ENCODE data around the gene SLC25A21.
"Not testable (repeated sequence)": the region's sequence is repeated elsewhere in the genome, so short reads cannot be mapped to it uniquely, and the experiment has no call there.

The SLC25A21 gene

GRCh38 chr14:36901861-36902260, 270.5 kb downstream of the SLC25A21 start:
- 0 out of 2 replicates have a peak, but pooled peaks cover 5% of the 10 kb centered on the region for H3K9me3 ChIP-seq (ENCODE audit: control insufficient read depth, insufficient read depth, low read length)

GRCh38 chr14:36900846-36901245, 271.6 kb downstream of the SLC25A21 start:
- Histone ChIP-seq H3K4me1 (ENCODE audit: insufficient read depth, low read length) (no peaks in the 10 kb centered on the region), H3K36me3 (ENCODE audit: insufficient read depth, low read length) (no peaks in the 10 kb centered on the region), H3K9ac (ENCODE audit: low read depth, low read length) (no peak overlapping the region), H3K9me3 (ENCODE audit: control insufficient read depth, insufficient read depth, low read length) (0 out of 2 replicates have a peak, but pooled peaks cover 5% of the 10 kb centered on the region)

More at GRCh38 chr14:36901861-36902260, 270.5 kb downstream of the SLC25A21 start:
- Histone ChIP-seq H3K4me1 (ENCODE audit: insufficient read depth, low read length) (no peaks in the 10 kb centered on the region), H3K36me3 (ENCODE audit: insufficient read depth, low read length) (no peaks in the 10 kb centered on the region), H3K9ac (ENCODE audit: low read depth, low read length) (no peak overlapping the region)

GRCh38 chr14:36896300-36896699, 276.1 kb downstream of the SLC25A21 start:
- not testable (repeated sequence) for H3K9me3 ChIP-seq (ENCODE audit: control insufficient read depth, insufficient read depth, low read length); H3K36me3 ChIP-seq (ENCODE audit: insufficient read depth, low read length); H3K4me1 ChIP-seq (ENCODE audit: insufficient read depth, low read length); H3K9ac ChIP-seq (ENCODE audit: low read depth, low read length)

- H3K9me3 ChIP-seq (ENCODE audit: control insufficient read depth, insufficient read depth, low read length) = no peaks in the 10 kb centered on the region
- no peak overlapping the region for H3K9ac ChIP-seq (ENCODE audit: low read depth, low read length)
- no peaks in the 10 kb centered on the region for H3K36me3 ChIP-seq (ENCODE audit: insufficient read depth, low read length)
- no peaks in the 10 kb centered on the region for H3K4me1 ChIP-seq (ENCODE audit: insufficient read depth, low read length)
Measured at GRCh38 chr14:36884049-36884448, 288.4 kb downstream of the SLC25A21 start.

- no peaks in the 10 kb centered on the region for H3K4me1 ChIP-seq (ENCODE audit: insufficient read depth, low read length)
- H3K9ac ChIP-seq (ENCODE audit: low read depth, low read length) = no peak overlapping the region
- no peaks in the 10 kb centered on the region for H3K9me3 ChIP-seq (ENCODE audit: control insufficient read depth, insufficient read depth, low read length)
- no peaks in the 10 kb centered on the region for H3K36me3 ChIP-seq (ENCODE audit: insufficient read depth, low read length)
Measured at GRCh38 chr14:36880276-36880675, 292.1 kb downstream of the SLC25A21 start.

GRCh38 chr14:36879558-36879957, 292.8 kb downstream of the SLC25A21 start:
- Histone ChIP-seq H3K4me1 (ENCODE audit: insufficient read depth, low read length) (no peaks in the 10 kb centered on the region), H3K9me3 (ENCODE audit: control insufficient read depth, insufficient read depth, low read length) (no peaks in the 10 kb centered on the region), H3K9ac (ENCODE audit: low read depth, low read length) (no peak overlapping the region), H3K36me3 (ENCODE audit: insufficient read depth, low read length) (no peaks in the 10 kb centered on the region)

- H3K9me3 ChIP-seq (ENCODE audit: control insufficient read depth, insufficient read depth, low read length) = no peaks in the 10 kb centered on the region
- no peak overlapping the region for H3K9ac ChIP-seq (ENCODE audit: low read depth, low read length)
- H3K36me3 ChIP-seq (ENCODE audit: insufficient read depth, low read length) = no peaks in the 10 kb centered on the region
- H3K4me1 ChIP-seq (ENCODE audit: insufficient read depth, low read length) = no peaks in the 10 kb centered on the region
Measured at GRCh38 chr14:36874396-36875138, 297.8 kb downstream of the SLC25A21 start.

GRCh38 chr14:36870776-36871175, 301.6 kb downstream of the SLC25A21 start:
- no peaks in the 10 kb centered on the region for H3K36me3 ChIP-seq (ENCODE audit: insufficient read depth, low read length)
- no peaks in the 10 kb centered on the region for H3K9me3 ChIP-seq (ENCODE audit: control insufficient read depth, insufficient read depth, low read length)
- no peaks in the 10 kb centered on the region for H3K4me1 ChIP-seq (ENCODE audit: insufficient read depth, low read length)
- H3K9ac ChIP-seq (ENCODE audit: low read depth, low read length) = no peak overlapping the region

- Histone ChIP-seq H3K9me3 (ENCODE audit: control insufficient read depth, insufficient read depth, low read length) (no peaks in the 10 kb centered on the region), H3K36me3 (ENCODE audit: insufficient read depth, low read length) (no peaks in the 10 kb centered on the region), H3K4me1 (ENCODE audit: insufficient read depth, low read length) (no peaks in the 10 kb centered on the region), H3K9ac (ENCODE audit: low read depth, low read length) (no peak overlapping the region)
Measured at GRCh38 chr14:36869125-36869524, 303.3 kb downstream of the SLC25A21 start.

- Histone ChIP-seq H3K36me3 (ENCODE audit: insufficient read depth, low read length) (no peaks in the 10 kb centered on the region), H3K9me3 (ENCODE audit: control insufficient read depth, insufficient read depth, low read length) (no peaks in the 10 kb centered on the region), H3K4me1 (ENCODE audit: insufficient read depth, low read length) (no peaks in the 10 kb centered on the region), H3K9ac (ENCODE audit: low read depth, low read length) (no peak overlapping the region)
Measured at GRCh38 chr14:36866867-36867266, 305.5 kb downstream of the SLC25A21 start.

- no peaks in the 10 kb centered on the region for H3K9me3 ChIP-seq (ENCODE audit: control insufficient read depth, insufficient read depth, low read length)
- H3K36me3 ChIP-seq (ENCODE audit: insufficient read depth, low read length) = no peaks in the 10 kb centered on the region
- no peak overlapping the region for H3K9ac ChIP-seq (ENCODE audit: low read depth, low read length)
- H3K4me1 ChIP-seq (ENCODE audit: insufficient read depth, low read length) = no peaks in the 10 kb centered on the region
Measured at GRCh38 chr14:36863271-36863670, 309.1 kb downstream of the SLC25A21 start.

GRCh38 chr14:36862237-36862636, 310.2 kb downstream of the SLC25A21 start:
- H3K9ac ChIP-seq (ENCODE audit: low read depth, low read length); H3K4me1 ChIP-seq (ENCODE audit: insufficient read depth, low read length); H3K36me3 ChIP-seq (ENCODE audit: insufficient read depth, low read length); H3K9me3 ChIP-seq (ENCODE audit: control insufficient read depth, insufficient read depth, low read length): not testable (repeated sequence)

GRCh38 chr14:36860831-36861230, 311.6 kb downstream of the SLC25A21 start:
- Histone ChIP-seq H3K36me3 (ENCODE audit: insufficient read depth, low read length) (no peaks in the 10 kb centered on the region), H3K4me1 (ENCODE audit: insufficient read depth, low read length) (0 out of 2 replicates have a peak, but pooled peaks cover 3% of the 10 kb centered on the region), H3K9me3 (ENCODE audit: control insufficient read depth, insufficient read depth, low read length) (no peaks in the 10 kb centered on the region), H3K9ac (ENCODE audit: low read depth, low read length) (no peak overlapping the region)

- 0 out of 2 replicates have a peak, but pooled peaks cover 3% of the 10 kb centered on the region for H3K4me1 ChIP-seq (ENCODE audit: insufficient read depth, low read length)
- H3K36me3 ChIP-seq (ENCODE audit: insufficient read depth, low read length) = no peaks in the 10 kb centered on the region
- H3K9me3 ChIP-seq (ENCODE audit: control insufficient read depth, insufficient read depth, low read length) = no peaks in the 10 kb centered on the region
- H3K9ac ChIP-seq (ENCODE audit: low read depth, low read length) = no peak overlapping the region
Measured at GRCh38 chr14:36859119-36859518, 313.3 kb downstream of the SLC25A21 start.

- Histone ChIP-seq H3K36me3 (ENCODE audit: insufficient read depth, low read length) (no peaks in the 10 kb centered on the region), H3K9ac (ENCODE audit: low read depth, low read length) (no peak overlapping the region), H3K9me3 (ENCODE audit: control insufficient read depth, insufficient read depth, low read length) (no peaks in the 10 kb centered on the region), H3K4me1 (ENCODE audit: insufficient read depth, low read length) (0 out of 2 replicates have a peak, but pooled peaks cover 3% of the 10 kb centered on the region)
Measured at GRCh38 chr14:36857842-36858445, 314.5 kb downstream of the SLC25A21 start.

Measured in ES-I3 (cell line).